IPS-20b (cell line): ENCODE data around the gene LSP1.
"Not testable (repeated sequence)": the region's sequence is repeated elsewhere in the genome, so short reads cannot be mapped to it uniquely, and the experiment has no call there.

Experiments used
- H3K27ac ChIP-seq: one replicate; pipeline ENCODE4 v1.5.1; 2013; ENCODE audit warnings: low read length
- H3K27me3 ChIP-seq: 2 replicates; pipeline ENCODE4 v1.6.1; 2013; ENCODE audit warnings: mild to moderate bottlenecking, low read length, inconsistent platforms; ENCODE audit not compliant: insufficient read depth
- H3K36me3 ChIP-seq: 2 replicates; pipeline ENCODE4 v1.6.1; 2013; ENCODE audit warnings: low read depth, mild to moderate bottlenecking, inconsistent platforms, low read length, moderate library complexity; ENCODE audit not compliant: insufficient read depth
- H3K4me1 ChIP-seq: 2 replicates; pipeline ENCODE4 v1.6.1; 2013; ENCODE audit warnings: mild to moderate bottlenecking, control low read depth, inconsistent platforms, low read length, moderate library complexity; ENCODE audit not compliant: insufficient read depth
- H3K4me3 ChIP-seq: 2 replicates; pipeline ENCODE4 v1.5.1; 2013; ENCODE audit warnings: mild to moderate bottlenecking, low read length, inconsistent platforms
- H3K9ac ChIP-seq: 2 replicates; pipeline ENCODE4 v1.6.1; 2013; ENCODE audit warnings: low read depth, mild to moderate bottlenecking, inconsistent platforms, low read length, moderate library complexity
- H3K9me3 ChIP-seq: 2 replicates; pipeline ENCODE4 v1.6.1; 2013; ENCODE audit warnings: mild to moderate bottlenecking, low read depth, low read length, inconsistent platforms; ENCODE audit not compliant: insufficient read depth

LSP1 gene

GRCh38 chr11:1938343-1939005 lies 85.6 kb downstream of the LSP1 start:
- Histone ChIP-seq H3K4me1 (no peaks in the 10 kb centered on the region), H3K27me3 (no peaks in the 10 kb centered on the region), H3K9ac (no peak overlapping the region), H3K27ac (no peak overlapping the region), H3K9me3 (no peaks in the 10 kb centered on the region), H3K4me3 (no peak overlapping the region), H3K36me3 (no peaks in the 10 kb centered on the region)

- no peak overlapping the region for H3K27ac ChIP-seq
- H3K9ac ChIP-seq: no peak overlapping the region
- H3K36me3 ChIP-seq: no peaks in the 10 kb centered on the region
- no peak overlapping the region for H3K4me3 ChIP-seq
- no peaks in the 10 kb centered on the region for H3K9me3 ChIP-seq
- no peaks in the 10 kb centered on the region for H3K4me1 ChIP-seq
- H3K27me3 ChIP-seq: no peaks in the 10 kb centered on the region
Measured at GRCh38 chr11:1939006-1939625, 86.2 kb downstream of the LSP1 start.

DNA sequence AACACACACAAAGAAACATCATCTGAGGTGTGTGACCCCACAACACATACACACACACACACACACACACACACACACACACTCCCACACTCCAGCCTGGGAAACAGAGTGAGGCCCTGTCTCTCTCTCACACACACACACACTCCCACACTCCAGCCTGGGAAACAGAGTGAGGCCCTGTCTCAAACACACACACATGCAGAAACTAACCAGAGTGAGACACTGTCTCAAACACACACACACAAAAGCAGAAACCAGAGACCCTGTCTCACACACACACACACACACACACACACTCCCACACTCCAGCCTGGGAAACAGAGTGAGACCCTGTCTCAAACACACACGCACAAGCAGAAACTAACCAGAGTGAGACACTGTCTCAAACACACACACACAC lies 86.9 kb downstream of the LSP1 start:
- H3K27me3 ChIP-seq, H3K9me3 ChIP-seq: not testable (repeated sequence)

More for the DNA sequence above, 86.9 kb downstream of the LSP1 start:
- not testable (repeated sequence) for H3K27ac ChIP-seq, H3K4me3 ChIP-seq, H3K36me3 ChIP-seq, H3K9ac ChIP-seq, H3K4me1 ChIP-seq
